ENCODE data around the gene DSPP. TPM values are rescaled to one million over a fixed set of nuclear protein-coding genes. Genes with fewer than 3 reads are reported as not detected.

Gene DSPP
- total and polyA plus RNA-seq, 2 donors from 2014 or later, result not detected

GRCh38 chr4:87589531-87589930 lies 18.8 kb upstream of the DSPP start:
- no peaks in the 10 kb centered on the region for H3K4me1 ChIP-seq (ENCODE audit: control insufficient read depth in 2 of 3, insufficient read depth in 2 of 3, low read depth in 1 of 3, low read length in 3 of 3)
- H3K36me3 ChIP-seq (ENCODE audit: control insufficient read depth in 2 of 3, insufficient read depth in 3 of 3, low read length in 3 of 3), result no peaks in the 10 kb centered on the region
- intact Hi-C loops (cut with DNase I), result no loop called here
- H3K9me3 ChIP-seq (ENCODE audit: control insufficient read depth in 2 of 3, insufficient read depth in 1 of 3, low read length in 3 of 3), result no peaks in the 10 kb centered on the region
- H3K4me3 ChIP-seq (ENCODE audit: low read length in 3 of 3), result no peak overlapping the region
- FAIRE-seq, result peak; percentile 19
- H3K27me3 ChIP-seq (ENCODE audit: control insufficient read depth, insufficient read depth, low read length), result no peaks in the 10 kb centered on the region
- no peak overlapping the region for H3K27ac ChIP-seq (ENCODE audit: low read depth in 2 of 2, low read length in 2 of 2)
- TF ChIP-seq, protein P1, sequence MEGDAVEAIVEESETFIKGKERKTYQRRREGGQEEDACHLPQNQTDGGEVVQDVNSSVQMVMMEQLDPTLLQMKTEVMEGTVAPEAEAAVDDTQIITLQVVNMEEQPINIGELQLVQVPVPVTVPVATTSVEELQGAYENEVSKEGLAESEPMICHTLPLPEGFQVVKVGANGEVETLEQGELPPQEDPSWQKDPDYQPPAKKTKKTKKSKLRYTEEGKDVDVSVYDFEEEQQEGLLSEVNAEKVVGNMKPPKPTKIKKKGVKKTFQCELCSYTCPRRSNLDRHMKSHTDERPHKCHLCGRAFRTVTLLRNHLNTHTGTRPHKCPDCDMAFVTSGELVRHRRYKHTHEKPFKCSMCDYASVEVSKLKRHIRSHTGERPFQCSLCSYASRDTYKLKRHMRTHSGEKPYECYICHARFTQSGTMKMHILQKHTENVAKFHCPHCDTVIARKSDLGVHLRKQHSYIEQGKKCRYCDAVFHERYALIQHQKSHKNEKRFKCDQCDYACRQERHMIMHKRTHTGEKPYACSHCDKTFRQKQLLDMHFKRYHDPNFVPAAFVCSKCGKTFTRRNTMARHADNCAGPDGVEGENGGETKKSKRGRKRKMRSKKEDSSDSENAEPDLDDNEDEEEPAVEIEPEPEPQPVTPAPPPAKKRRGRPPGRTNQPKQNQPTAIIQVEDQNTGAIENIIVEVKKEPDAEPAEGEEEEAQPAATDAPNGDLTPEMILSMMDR (IDR thresholded peaks at IDR 0.05; ENCODE audit: borderline replicate concordance, extremely low read depth, insufficient read depth), result no peak
- H3K9ac ChIP-seq (ENCODE audit: low read length in 3 of 3), result no peak overlapping the region
- peak in 2 of 5 donors; percentile 15 to 38 for DNase-seq

DNA sequence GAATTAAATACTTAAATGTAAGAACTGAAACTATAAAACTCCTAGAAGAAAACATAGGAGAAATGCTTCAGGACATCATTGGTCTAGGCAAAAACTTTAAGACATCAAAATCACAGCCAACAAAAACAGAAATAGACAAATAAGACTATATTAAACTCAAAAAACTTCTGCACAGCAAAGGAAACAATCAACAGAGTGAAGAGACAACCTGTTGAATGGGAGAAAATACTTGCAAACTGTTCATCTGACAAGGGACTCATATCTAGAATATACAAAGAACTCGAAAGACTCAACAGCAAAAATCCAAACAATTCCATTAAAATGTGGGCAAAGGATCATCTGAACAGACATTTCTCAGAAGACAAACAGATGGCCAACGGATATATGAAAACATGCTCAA lies 16.2 kb upstream of the DSPP start:
- FAIRE-seq, result no peak
- no peaks in the 10 kb centered on the region for H3K27me3 ChIP-seq (ENCODE audit: control insufficient read depth, insufficient read depth, low read length)

GRCh38 chr4:87601361-87601760 lies 7.0 kb upstream of the DSPP start:
- no peak for FAIRE-seq

More for the DNA sequence above, 16.2 kb upstream of the DSPP start:
- H3K9ac ChIP-seq (ENCODE audit: low read length in 3 of 3), result no peak overlapping the region
- intact Hi-C loops (cut with DNase I), result no loop called here
- H3K27ac ChIP-seq (ENCODE audit: low read depth in 2 of 2, low read length in 2 of 2), result no peak overlapping the region
- H3K4me1 ChIP-seq (ENCODE audit: control insufficient read depth in 2 of 3, insufficient read depth in 2 of 3, low read depth in 1 of 3, low read length in 3 of 3), result no peaks in the 10 kb centered on the region
- TF ChIP-seq, protein P1 (IDR thresholded peaks at IDR 0.05; ENCODE audit: borderline replicate concordance, extremely low read depth, insufficient read depth), result no peak
- no peaks in the 10 kb centered on the region for H3K36me3 ChIP-seq (ENCODE audit: control insufficient read depth in 2 of 3, insufficient read depth in 3 of 3, low read length in 3 of 3)
- DNase-seq, result no peak
- H3K4me3 ChIP-seq (ENCODE audit: low read length in 3 of 3), result no peak overlapping the region
- H3K9me3 ChIP-seq (ENCODE audit: control insufficient read depth in 2 of 3, insufficient read depth in 1 of 3, low read length in 3 of 3), result peaks cover 0 to 3% (median 0%) of the 10 kb centered on the region in 3 donors

More at GRCh38 chr4:87601361-87601760, 7.0 kb upstream of the DSPP start:
- no peaks in the 10 kb centered on the region for H3K4me1 ChIP-seq (ENCODE audit: control insufficient read depth in 2 of 3, insufficient read depth in 2 of 3, low read depth in 1 of 3, low read length in 3 of 3)
- no peak overlapping the region for H3K27ac ChIP-seq (ENCODE audit: low read depth in 2 of 2, low read length in 2 of 2)
- DNase-seq, result no peak
- no peaks in the 10 kb centered on the region for H3K36me3 ChIP-seq (ENCODE audit: control insufficient read depth in 2 of 3, insufficient read depth in 3 of 3, low read length in 3 of 3)
- H3K9ac ChIP-seq (ENCODE audit: low read length in 3 of 3), result no peak overlapping the region
- peaks cover 0 to 2% (median 0%) of the 10 kb centered on the region in 3 donors for H3K9me3 ChIP-seq (ENCODE audit: control insufficient read depth in 2 of 3, insufficient read depth in 1 of 3, low read length in 3 of 3)
- intact Hi-C loops (cut with DNase I), result no loop called here
- H3K4me3 ChIP-seq (ENCODE audit: low read length in 3 of 3), result no peak overlapping the region
- TF ChIP-seq, protein P1 (IDR thresholded peaks at IDR 0.05; ENCODE audit: borderline replicate concordance, extremely low read depth, insufficient read depth), result no peak
- no peaks in the 10 kb centered on the region for H3K27me3 ChIP-seq (ENCODE audit: control insufficient read depth, insufficient read depth, low read length)

All from kidney (tissue), 14 donors.